Panc1 (cell line): ENCODE results near the gene RNF144A. TPM values are rescaled to one million over a fixed set of nuclear protein-coding genes. Genes with fewer than 3 reads are reported as not detected.

Experiments used
- ATAC-seq: fragments of 200-7000 bp; cut with Tn5 transposase; 2 replicates; pipeline ENCODE4 v1.9.1; 2020; ENCODE audit warnings: mild to moderate bottlenecking, moderate library complexity
- BruUV-seq: library from RNA; stranded (reverse); fragments of 400-500 nt; replicated peaks from 2 replicates; lab custom pipeline; 2021; lab: Mats Ljungman, UMichigan
- CTCF ChIA-PET: fragments of 300-600 bp; sonication (Branson Sonifier 250); formaldehyde crosslinking; loops from one replicate; lab custom pipeline; 2022; ENCODE audit warnings: antibody characterized with exemption; lab: Charles Lee
- POLR2A ChIA-PET: fragments of 300-600 bp; sonication (Branson Sonifier 250); formaldehyde crosslinking; loops from one replicate; lab custom pipeline; 2022; ENCODE audit warnings: antibody characterized with exemption; lab: Charles Lee
- DNase-seq: peaks from one replicate; pipeline ENCODE4 v3.0.0-alpha.2; 2010; ENCODE audit warnings: low read depth, low spot score
- H3K27ac ChIP-seq: 2 replicates; pipeline ENCODE4 v1.5.1; 2011; ENCODE audit warnings: mild to moderate bottlenecking, low read length, inconsistent platforms
- H3K27me3 ChIP-seq: fragments of 200-500 bp; sonication (Bioruptor generic); 2 replicates; pipeline ENCODE4 v1.6.0; 2014; ENCODE audit warnings: low read length, inconsistent platforms; ENCODE audit not compliant: control insufficient read depth, insufficient read depth
- H3K36me3 ChIP-seq: fragments of 200-500 bp; sonication (Bioruptor generic); 2 replicates; pipeline ENCODE4 v1.5.1; 2014; ENCODE audit warnings: inconsistent platforms, mild to moderate bottlenecking, low read length, moderate library complexity; ENCODE audit not compliant: control insufficient read depth, insufficient read depth
- H3K4me1 ChIP-seq: 2 replicates; pipeline ENCODE4 v1.5.1; 2011; ENCODE audit warnings: inconsistent platforms, mild to moderate bottlenecking, low read length, moderate library complexity; ENCODE audit not compliant: control insufficient read depth, insufficient read depth
- H3K4me3 ChIP-seq, 2 experiments: 2 replicates each; pipeline ENCODE4 v1.5.1; 2011 to 2012; ENCODE audit warnings: low read depth in 2 of 2, low read length in 2 of 2, mild to moderate bottlenecking in 2 of 2, inconsistent platforms in 1 of 2, moderate library complexity in 1 of 2
- H3K9me3 ChIP-seq: fragments of 200-500 bp; sonication (Bioruptor generic); 2 replicates; pipeline ENCODE4 v1.5.1; 2014; ENCODE audit warnings: low read depth, mild to moderate bottlenecking, inconsistent platforms, low read length, moderate library complexity; ENCODE audit not compliant: control insufficient read depth, insufficient read depth
- CTCF ChIP-seq: fragments of 450-650 bp; IDR thresholded peaks from 2 replicates; pipeline ENCODE4 v1.5.1; 2017; ENCODE audit warnings: mild to moderate bottlenecking
- POLR2AphosphoS5 ChIP-seq: IDR thresholded peaks from 2 replicates; pipeline ENCODE4 v1.6.1; 2012; ENCODE audit warnings: mild to moderate bottlenecking, low read depth, low read length, moderate library complexity
- REST ChIP-seq, 2 experiments: IDR thresholded peaks; 2 replicates each; pipeline ENCODE4 v1.6.1; 2011 to 2012; ENCODE audit warnings: low read depth in 2 of 2, control low read depth in 1 of 2, low read length in 1 of 2, mild to moderate bottlenecking in 1 of 2, moderate library complexity in 1 of 2; ENCODE audit not compliant: insufficient read depth in 1 of 2
- SIN3A ChIP-seq: IDR thresholded peaks from 2 replicates; pipeline ENCODE4 v1.6.1; 2012; ENCODE audit warnings: low read depth, mild to moderate bottlenecking, low read length, moderate library complexity, borderline replicate concordance; ENCODE audit not compliant: insufficient read depth
- TCF7L2 ChIP-seq: IDR thresholded peaks from 2 replicates; pipeline ENCODE4 v1.6.1; 2011; ENCODE audit warnings: mild to moderate bottlenecking, low read depth, low read length, inconsistent platforms
- in situ Hi-C: cut with HindIII; loops from 2 replicates; pipeline ENCODE4 v1.10.0; 2016; ENCODE audit warnings: low sequenced_read_pairs, low pct_unique_long_range_greater_than_20kb
- intact Hi-C: fragments of 100-400 bp; cut with micrococcal nuclease; formaldehyde crosslinking; loops from one replicate; pipeline ENCODE4 v1.10.0; 2022; ENCODE audit not compliant: unreplicated experiment
- total RNA-seq: library from RNA; stranded (reverse); gene quantifications from one replicate; pipeline ENCODE4 v1.2.1, GENCODE V29; 2021; ENCODE audit not compliant: unreplicated experiment

Gene RNF144A
- total RNA-seq, 1 experiment from 2014 or later, result 5.4 TPM

GRCh38 chr2:7013471-7014160, 96.4 kb downstream of the RNF144A start:
- no peak overlapping the region for H3K27ac ChIP-seq
- H3K36me3 ChIP-seq, result no peaks in the 10 kb centered on the region
- ATAC-seq (no peak), DNase-seq (no peak)
- in situ Hi-C loops, result no loop called here
- BruUV-seq, result no TSS peak
- ChIA-PET CTCF (no interaction called here), POLR2A (no interaction called here)
- no peak overlapping the region for H3K4me3 ChIP-seq
- no peaks in the 10 kb centered on the region for H3K4me1 ChIP-seq
- intact Hi-C loops, result no loop called here
- no peaks in the 10 kb centered on the region for H3K27me3 ChIP-seq
- TF ChIP-seq SIN3A (no peak), POLR2AphosphoS5 (no peak), TCF7L2 (no peak), CTCF (no peak), REST (IDR thresholded peaks at IDR 0.05; ENCODE audit: insufficient read depth in 1 of 2, low read depth in 2 of 2, low read length in 1 of 2) (no peak)
- no peaks in the 10 kb centered on the region for H3K9me3 ChIP-seq

GRCh38 chr2:7014174-7014640, 97.0 kb downstream of the RNF144A start:
- in situ Hi-C loops (no loop called here), intact Hi-C loops (no loop called here)
- ChIA-PET CTCF (no interaction called here), POLR2A (no interaction called here)
- Histone ChIP-seq H3K27me3 (no peaks in the 10 kb centered on the region), H3K4me3 (no peak overlapping the region), H3K9me3 (no peaks in the 10 kb centered on the region), H3K27ac (no peak overlapping the region), H3K4me1 (no peaks in the 10 kb centered on the region), H3K36me3 (no peaks in the 10 kb centered on the region)
- no peak for ATAC-seq
- no peak for TF ChIP-seq SIN3A
- TF ChIP-seq TCF7L2, result no peak
- TF ChIP-seq REST (IDR thresholded peaks at IDR 0.05; ENCODE audit: insufficient read depth in 1 of 2, low read depth in 2 of 2, low read length in 1 of 2), result no peak
- peak; percentile 63 for TF ChIP-seq CTCF
- BruUV-seq, result no TSS peak
- no peak for DNase-seq
